Stimulated activated CD4-positive, alpha-beta T cell treated with anti-CD3 and anti-CD28 coated beads, Interleukin-4, amount 100 ng/mL, for 1 hour (primary cell): ENCODE measurements around the gene CREBBP.

ENCODE experiments used
- DNase-seq: peaks from one replicate; pipeline ENCODE4 v3.0.0-alpha.2; 2020

CREBBP gene

DNA sequence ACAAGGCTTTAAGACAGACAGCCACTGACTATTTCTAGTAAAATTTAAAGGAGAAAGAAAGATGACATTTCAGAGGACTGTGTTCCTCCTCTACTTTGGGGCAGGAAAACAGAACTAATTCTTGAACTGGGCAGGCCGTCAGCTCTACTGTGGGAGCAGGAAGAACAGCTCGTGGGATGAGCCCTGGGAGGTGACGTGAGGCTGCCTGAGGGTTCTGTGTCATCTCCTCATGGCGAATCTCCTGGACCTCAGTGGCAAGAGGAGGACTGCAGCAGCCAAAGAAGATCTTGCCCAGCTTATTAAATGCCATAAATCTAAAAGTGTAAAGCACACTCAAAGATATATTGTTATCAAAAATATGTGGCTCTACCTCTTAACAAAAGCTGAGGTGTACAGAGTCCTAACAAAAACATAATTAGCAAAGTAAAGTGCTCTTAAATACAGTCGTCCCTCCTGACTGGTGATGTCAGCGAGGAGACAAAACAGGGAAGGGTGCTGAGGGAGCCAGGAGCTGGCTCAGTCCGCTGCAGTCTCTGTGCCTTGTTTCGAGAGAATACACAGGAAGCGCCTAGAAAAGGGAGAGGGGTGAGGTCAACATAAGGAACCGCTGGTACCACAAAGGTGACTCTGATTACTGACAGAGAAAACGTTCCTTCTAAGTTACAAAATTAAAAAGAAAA is 58.0 kb downstream of the CREBBP start:
- no peak for DNase-seq

DNA sequence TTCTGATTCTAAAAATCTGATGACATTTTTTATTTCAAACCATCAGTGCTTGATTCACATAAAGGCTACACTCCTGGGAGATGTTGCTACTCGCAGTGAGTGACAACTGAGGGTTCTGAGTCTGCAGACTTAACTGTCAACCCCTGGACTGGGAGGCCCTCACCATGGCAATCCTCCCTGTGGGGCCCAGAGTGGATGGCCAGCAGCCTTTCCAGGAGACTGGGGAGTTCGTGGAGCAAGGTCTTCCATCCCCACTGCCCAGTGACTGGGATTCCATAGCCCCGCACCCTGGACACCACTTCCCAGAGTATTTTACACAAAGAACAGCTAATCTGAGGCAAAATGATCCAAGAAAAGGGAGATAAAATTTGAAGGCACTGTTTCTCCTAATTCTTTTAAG is 59.3 kb downstream of the CREBBP start:
- DNase-seq = no peak

DNA sequence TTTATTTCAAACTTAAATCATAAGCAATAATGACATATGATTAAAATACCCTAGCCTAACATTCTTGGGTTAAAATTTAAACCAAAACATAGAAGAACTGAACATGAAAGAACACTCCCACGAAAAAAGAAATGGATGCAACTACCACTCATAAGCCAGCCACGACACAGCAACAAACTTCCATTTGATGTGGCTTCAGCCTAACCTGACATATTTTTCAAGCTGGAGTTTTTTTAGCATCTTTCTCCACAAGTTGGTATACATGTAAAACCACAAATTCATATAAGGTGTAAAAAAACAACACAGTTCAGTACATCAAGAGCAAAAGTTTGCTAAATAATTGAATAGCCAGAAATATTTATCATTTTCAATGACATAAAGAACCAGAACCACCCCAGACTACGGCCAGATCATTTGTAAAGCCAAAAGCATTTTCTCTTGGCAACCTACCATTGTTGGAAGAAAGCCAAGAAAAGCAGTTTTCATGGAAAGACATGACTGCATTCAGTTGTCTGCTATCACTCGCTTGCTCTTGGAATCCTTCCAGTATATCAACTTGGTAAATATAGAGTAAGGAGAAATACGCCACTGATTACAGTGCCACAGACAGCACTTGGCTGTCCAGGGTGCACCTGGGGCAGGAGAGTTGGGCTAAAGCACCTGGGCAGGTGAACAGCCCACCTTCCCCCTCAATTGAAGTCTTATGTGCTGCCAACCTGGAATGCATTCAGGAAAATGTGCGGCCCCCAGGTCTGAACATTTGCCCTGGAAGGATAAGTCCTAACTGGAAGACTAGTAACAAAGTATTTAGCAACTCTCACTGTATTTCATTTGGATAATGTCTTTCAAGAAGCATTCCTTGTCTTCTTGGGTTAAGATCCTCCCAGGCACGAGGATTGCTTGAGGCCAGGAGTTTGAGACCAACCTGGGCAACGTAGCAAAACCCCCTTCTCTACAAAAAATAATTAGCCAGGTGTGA is 60.5 kb downstream of the CREBBP start:
- DNase-seq = no peak

DNA sequence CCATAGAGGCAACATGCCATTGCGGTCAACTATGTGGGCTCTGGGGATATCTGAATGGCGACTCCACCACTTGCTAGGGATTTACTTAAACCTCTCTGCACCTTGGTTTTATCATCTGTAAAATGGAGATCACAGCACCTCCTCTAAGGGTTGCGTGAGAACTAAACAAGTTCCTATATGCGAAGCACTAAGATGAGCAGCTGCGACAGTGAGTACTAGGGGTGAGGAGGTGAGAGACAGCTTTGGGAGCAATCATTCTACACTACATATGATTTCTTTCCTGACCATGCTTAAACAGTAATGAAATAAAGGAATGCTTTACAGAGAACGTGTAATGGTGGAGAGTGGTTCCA is 61.4 kb downstream of the CREBBP start:
- DNase-seq = no peak

DNA sequence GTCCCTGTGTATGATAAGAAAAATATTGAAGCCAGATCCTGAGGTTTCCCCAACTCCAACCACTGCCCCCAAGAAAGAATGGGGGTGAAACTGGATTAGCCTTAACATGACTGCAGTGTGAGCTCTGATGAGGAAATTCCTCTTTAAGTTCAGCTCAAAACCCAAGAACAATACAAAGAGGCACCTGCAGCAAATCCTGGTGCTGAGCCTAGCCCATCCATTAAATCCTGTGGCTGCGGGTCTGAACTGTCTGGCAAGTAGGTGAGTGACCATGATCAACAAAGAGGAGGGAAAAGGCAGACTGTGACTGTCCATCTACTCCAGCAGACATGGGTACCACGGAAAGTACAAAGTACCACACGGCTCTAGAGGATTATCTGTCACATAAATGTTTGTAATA is 64.2 kb downstream of the CREBBP start:
- no peak for DNase-seq

DNA sequence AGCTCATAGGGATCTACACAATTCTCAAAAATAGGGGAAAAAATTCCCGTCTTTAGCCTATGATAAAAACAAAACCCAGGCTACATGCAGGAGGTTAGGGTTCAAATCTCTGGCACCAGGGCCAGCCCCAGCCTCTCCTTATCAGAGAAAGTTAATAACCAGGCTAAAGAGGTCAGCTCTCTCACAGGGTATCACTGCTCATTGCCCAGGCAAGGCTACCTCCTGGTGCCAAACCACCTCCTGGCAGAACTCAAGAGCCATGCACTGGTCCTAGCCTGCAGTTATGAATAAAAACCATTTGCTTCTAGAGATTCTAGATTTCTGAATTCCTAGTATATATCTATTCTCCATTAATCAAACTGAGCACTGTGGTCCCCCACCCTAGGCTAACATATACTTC is 65.8 kb downstream of the CREBBP start:
- DNase-seq = no peak

DNA sequence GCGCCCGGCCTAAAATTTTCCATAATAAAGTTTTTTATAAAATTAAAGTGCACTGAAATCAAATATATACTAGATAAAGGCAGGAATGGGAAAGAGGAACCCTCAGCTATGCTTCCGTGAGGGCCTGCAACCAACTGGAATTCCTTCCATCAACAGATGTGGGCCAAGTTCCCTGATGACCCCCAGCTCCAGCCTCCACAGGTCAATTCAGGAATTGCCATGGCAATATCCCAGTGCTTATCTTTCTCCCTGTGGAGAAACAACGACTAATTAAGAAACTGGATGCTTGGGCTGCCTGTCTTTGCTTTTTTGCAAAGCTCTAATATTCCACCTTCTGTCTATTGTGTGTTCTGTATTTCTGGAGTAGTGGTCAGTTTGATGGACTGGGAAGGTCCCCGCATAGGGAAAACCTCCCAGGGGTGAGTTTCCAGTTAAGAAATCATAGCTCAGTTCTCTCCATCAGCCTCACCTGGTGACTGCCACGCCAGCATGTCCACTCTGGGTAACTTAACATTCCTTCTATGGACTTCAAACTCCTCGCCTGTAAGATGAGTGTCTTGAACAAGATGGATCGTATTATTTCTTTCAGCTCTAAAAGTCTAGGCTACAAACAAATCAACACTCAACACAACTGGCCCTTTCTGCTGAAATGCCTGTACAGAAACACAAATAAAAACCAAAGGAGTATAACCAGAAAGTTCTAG is 67.9 kb downstream of the CREBBP start:
- no peak for DNase-seq

DNA sequence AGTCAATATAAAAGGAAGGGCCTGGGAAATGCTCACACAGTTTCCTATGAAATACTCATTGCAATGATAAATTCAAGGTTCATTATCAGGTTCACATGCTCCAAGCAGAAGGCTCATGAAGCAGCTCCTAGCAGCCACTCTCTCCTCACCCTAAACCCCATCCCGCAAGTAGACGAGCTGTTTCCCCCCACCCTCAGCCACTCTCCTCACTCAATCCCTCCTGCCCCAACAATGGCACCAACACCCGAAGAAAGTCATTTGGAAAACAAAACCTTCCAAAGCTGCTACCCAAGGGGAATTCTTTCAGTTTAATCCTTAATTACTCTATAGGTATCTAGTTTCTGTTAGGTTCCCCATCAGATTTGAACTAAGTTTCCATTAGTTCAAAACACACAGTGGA is 69.7 kb downstream of the CREBBP start:
- DNase-seq = no peak

DNA sequence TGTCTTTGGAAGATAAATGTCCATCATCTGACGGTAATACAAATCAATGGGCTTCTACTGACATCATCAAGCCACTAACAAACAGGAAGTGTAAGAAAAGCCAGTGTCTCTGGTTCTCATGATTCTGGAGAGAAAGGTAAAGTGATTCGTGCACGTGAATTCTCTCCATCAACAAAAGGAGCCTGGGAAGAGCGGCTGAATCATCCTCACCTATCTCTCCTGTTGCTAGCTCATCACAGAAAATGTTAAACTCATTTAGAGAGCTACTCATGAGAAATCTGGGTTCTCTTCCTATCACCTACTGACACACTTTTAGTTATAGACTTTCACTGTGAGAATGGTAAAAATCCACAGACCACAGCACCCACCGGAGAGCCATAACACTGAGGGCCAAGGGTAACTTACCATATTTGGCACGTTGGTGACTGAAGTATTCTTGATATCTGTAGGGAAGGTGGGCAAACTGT is 70.3 kb downstream of the CREBBP start:
- DNase-seq = no peak

DNA sequence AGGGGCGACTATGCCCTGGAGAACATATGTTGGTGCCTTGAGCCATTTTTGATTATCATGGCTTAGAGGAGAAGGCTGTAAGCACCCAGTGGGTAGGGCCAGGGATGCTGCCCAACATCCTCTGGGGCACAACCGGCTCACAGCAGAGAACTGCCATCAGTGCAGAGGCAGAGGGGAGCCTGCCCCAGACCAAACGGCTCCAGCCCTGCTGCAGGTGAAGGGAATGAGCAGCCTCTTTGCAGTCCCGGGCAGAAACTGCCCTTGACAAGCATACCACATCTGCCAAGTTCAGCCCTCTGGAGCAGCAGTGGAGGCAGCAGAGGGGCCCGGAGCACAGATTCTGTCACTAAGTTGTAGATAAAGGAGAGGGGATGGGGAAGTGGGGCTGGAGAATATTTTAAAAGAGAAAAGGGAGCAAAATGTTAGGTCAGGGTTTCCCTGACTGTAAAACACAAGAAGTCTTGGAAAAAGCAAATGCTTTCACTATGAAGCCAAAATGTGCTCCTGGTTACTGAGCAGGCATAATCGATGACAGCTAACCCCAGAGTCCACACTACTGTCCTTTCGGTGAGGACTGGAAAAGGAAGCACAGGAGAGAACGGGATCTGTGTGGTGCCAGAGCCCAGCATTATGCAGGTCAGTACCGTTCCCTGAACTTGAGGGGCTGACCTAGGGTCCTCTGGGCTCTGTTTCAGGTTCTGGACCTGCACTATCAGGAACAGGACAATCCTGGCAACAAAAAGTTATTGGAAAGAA is 72.0 kb downstream of the CREBBP start:
- no peak for DNase-seq

DNA sequence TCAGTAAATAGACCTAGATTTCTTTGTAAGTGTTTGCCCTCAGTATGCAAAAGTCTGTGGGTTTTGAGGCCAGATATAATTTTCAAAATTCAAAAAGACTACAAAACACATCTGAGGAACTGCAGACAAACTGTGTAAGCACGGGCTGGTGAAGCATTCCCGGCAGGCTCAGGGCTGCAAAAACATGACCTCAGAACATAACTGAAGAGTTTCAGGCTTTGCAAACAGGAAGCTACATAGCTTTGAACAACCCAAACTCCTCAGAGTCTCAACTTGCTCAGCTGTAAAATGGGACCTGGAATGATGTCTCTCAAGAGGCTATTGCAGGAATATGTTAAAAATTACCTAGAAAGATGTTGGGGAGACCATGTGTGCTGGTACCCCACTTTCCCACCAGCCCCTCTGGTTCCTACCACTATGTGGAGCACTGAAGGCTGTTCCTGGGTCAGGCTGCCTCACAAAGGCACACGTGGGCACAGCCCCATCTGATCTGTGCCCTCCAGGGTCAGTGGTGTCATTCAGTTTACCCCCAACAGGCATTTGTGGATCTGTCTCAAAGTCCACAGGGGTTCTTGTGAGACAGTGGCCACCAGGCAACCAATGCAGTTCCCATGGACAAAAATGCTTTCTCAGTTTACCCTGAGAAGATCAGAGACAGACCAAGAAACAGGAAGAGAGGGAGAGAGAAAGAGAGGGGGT is 72.9 kb downstream of the CREBBP start:
- DNase-seq = no peak

DNA sequence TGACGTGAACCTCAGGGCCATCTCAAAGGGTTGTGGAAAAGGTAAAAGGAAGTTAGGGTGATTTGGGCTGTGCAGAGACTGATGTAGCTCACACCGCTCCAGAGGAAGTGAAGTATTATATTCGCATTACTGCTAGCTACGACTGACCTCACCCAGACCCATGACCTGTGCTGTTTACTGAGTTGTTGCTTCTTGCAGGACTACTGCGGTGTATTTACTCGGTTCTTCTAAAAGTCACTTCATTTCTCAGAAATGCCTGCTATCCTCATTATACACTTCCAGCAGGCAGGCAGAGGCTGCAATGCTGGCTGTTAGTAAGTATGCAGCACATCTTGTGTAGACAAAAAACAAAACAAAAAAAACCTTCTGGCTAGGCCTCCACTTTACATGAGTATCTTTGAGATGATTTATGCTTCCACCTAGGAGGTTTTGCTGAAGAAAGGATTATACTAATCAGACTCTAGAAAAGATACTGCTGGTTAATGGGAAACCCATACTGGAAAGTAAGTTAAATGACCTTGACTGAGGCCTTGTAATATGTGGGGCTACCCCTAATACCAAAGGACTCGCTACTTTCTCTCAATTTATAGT is 76.0 kb downstream of the CREBBP start:
- no peak for DNase-seq

DNA sequence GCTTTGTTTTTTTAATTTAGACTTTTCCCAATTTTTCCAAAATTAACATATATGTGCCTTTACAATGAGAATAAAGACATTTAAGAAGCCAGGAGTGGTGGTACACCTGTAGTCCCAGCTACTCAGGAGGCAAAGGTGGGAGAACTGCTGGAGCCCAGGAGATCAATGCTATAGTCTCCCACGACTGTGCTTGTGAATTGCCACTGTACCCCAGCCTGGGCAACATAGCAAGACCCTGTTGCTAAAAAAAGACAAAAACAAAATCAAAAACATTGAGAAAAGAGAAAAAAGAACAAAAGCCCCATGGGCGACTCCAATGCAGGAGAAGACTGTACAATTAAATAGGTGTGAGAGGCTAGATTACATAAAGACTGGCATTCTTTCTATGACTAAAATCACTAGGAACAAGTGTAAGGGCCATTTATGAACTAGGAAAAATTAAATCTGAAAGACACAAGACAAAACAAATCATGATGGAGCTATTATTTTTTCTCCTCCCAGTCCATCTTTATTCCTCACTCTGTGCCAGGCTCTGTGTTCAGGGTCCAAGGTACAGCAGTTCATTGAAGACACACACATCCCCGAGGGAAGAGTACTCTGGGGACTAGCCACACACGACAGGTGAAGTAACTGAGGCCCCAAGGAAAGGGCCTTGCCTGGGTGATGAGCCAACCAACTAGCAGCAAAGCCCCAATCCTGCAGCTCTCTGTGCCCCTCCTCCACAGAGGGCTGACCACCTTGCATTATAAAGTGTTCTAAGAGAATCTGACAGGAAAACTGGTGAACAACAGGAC is 79.8 kb downstream of the CREBBP start:
- DNase-seq = no peak

DNA sequence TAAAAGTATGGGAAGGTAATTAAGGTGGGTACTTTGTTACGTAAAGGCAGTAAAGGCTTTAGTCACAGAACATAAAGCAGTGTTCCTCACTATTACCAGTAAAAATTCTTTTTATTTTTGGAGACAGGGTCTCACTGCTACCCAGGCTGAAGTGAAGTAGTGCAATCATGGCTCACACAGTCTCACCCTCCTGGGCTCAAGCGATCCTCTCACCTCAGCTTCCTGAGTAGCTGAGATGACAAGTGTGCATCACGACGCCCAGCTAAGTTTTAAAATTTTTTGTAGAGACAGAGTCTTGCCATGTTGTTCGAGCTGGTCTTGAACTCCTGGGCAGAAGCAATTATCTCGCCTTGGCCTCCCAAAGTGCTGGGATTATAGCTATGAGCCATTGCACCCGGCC is 80.5 kb downstream of the CREBBP start:
- no peak for DNase-seq

DNA sequence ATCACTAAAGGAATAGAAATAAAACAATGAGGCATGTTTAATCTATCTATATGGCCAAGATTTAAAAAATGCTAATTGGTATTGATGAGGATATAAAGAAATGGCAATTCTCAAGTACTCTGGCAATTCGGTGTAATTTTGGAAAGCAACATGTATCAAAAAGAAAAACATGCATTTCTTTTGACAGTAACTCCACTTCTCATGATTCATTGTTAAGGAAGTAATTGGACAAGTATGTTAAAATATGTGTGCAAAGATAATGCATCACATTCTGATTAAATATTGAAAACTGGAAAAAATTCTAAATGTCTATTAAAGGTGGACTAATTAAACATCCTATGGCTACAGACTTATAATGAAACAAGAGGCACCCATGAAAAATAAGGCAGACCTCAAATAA is 81.2 kb downstream of the CREBBP start:
- DNase-seq = no peak

DNA sequence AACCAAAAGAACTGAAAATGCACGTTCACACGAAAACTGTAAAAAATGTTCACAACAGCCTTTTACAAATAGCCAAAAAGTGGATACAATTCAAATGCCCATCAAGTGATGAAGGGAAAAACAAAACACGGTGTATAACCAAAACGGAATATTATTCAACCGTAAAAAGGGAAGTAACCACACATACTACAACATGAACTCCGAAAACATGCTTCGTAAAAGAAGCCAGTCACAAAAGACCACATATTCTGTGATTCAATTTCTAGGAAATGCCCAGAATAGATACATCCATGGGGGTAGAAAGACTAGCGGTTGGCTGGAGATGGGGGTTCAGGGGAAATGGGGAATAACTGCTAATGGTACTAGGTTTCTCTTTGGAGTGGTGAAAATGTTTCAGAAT is 81.7 kb downstream of the CREBBP start:
- no peak for DNase-seq

DNA sequence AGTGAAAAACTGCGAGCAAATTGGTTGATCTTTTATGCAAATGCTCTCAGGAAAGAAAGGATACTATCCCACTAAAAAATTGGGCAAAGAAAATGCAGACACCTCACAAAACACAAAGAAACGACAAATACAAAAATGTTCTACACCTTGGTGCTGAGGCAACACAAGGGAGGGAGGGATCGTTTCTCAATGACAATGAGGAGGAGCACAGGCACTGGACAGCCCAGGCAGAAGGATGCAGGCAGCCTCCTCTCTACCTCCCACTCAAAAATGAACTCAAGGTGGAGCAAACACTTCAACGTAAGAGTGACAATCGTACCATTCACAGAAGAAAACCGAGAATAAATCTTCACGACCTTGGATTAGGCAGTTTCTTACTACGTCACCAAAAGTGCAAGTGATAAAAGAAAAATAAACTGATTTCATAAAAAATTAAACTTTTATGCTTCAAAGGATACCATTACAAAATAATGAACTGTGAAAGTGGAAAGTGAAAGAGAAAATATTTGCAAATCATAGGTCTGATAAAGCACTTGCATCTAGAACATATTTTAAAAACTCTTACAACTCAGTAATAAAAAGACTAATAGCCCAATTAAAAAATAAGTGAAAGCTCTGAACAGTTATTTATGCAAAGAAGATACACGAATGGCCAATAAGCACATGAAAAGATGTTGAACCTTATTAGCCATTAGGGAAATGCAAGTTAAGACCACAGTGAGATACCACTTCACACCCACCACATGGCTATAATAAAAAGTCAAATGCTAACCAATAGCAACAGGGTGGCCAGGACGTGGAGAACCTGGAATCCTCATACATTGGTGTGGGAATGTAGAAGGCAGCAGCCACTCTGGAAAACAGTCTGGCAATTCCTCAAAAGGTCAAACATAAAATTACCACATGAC is 82.4 kb downstream of the CREBBP start:
- no peak for DNase-seq

DNA sequence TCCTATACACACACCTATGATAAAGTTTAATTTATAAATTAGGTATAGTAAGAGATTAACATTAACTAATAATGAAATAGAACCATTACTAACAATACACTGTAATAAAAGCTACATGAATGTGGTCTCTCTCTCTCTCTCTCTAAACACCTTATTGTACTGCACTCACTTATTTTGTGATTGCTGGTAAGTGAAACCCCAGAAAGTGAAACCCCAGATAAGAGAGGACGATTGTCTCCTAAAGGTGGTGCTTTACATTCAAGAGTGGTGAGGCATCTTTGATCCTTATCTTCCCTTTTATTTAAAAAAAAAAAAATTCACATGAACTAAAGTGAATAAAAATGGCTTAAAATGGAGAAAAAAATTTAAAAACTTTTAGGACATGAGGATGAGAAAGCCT is 83.0 kb downstream of the CREBBP start:
- DNase-seq = no peak

DNA sequence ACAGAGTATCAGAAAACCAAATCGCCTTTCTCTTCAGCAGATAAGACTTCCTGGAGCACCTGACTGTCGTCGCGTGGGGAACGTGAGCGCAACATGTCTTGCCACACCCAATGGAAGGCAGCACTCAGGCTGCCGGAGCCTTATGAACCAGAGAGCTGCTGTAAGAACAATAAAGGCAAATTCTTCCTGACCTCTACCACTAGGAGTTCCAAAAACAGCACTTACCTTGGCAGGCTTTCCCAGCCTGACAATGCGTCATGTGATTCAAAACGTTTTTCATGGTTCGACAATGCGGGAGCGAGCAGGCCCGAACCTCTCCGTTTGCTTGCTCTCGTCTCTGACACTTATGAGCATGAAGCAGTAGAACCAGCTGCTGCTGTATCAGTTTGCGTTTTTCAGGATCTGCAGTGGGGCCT is 87.3 kb downstream of the CREBBP start:
- DNase-seq = no peak

DNA sequence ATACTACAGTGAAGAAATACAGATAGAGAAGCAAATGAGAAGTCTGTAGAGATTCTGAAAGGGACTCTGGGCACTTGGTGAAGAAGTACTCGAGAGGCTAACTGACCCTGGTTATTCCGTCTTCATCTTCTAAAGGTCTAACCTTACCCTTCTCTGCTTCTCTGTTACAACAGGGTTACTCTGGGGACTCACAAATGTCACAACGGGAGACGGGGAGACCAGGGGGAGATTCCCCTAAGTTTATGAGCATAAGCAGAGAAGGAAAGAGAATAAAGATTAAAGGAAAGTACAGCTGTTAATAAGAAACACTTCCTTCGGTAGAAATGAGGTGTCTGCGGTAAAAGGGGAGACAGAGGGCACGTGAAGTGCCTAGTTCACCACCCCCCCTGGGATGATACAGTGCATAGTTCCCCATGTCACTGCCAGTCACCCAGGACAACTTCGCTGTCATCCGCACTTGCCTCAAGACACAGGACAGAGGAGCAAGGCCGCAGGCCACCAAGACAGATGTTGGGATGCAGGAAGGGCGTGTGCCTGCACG is 88.0 kb downstream of the CREBBP start:
- no peak for DNase-seq
